Measurements from ENCODE around the gene ABCA1. TPM values are rescaled to one million over a fixed set of nuclear protein-coding genes. Genes with fewer than 3 reads are reported as not detected.

ABCA1 gene
- total and polyA plus RNA-seq, 2 of the 13 experiments (the other 11 are each of a cell fraction or from before 2014, with no cell fraction given) = 26.8 to 63.8 TPM

DNA sequence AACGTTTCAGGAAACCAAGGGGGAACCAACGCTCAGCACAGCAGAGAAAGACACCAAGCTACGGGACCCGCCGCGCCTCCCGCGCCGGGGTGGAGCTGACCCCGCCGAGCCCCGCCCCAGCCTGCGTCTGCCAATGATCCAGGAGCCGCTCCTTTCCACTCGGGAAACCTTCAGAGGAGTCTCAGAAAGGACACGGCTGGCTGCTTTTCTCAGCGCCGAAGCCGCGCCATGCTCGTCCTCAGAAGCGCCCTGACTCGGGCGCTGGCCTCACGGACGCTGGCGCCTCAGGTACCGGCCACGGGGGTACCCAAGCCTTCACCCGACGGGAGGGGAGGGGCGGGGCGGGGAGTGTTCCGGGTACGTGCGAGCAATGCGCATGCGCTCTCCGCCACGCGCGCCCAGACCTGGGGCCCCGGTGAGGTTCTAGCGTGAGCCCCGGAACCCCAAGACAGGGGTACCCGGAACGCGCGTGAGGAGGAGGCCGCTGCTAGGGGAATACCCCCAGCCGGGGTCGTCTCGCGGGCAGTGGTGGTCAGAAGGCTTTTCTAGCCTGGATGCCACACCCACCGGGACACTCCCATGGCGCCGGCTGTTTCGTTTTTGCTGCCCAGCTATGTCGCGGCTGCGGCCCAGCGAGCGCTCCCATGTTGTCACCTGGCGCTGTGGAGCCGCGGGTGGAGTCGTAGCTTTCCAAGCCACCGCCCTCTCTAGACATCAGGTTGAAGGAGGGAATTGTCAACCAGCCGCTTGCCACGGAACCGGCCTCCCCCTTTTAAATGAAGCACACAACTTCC, 180.2 kb downstream of the ABCA1 start, which contains the start of gene NIPSNAP3A (continued):
- TF ChIP-seq ATM (IDR thresholded peaks at IDR 0.05; ENCODE audit: borderline replicate concordance) (no peak), RELA (CRISPR knock-in tag; IDR thresholded peaks at IDR 0.05) (no peak), SPEN (CRISPR knock-in tag; IDR thresholded peaks at IDR 0.05; ENCODE audit: low read depth) (no peak; the same call in 1 of the 2 replicates), ZNF83 (CRISPR knock-in tag; IDR thresholded peaks at IDR 0.05; ENCODE audit: borderline replicate concordance) (no peak), ZFP62 (CRISPR knock-in tag; IDR thresholded peaks at IDR 0.05) (no peak), TCF7L2 (IDR thresholded peaks at IDR 0.05; ENCODE audit: low read depth, low read length) (no peak), ZFP82 (CRISPR knock-in tag; IDR thresholded peaks at IDR 0.05; ENCODE audit: borderline replicate concordance) (no peak), MXI1 (IDR thresholded peaks at IDR 0.05; ENCODE audit: borderline replicate concordance, low read depth, low read length) (0 out of 3 replicates have a peak, but pooled peaks have one; percentile 38), TBP (CRISPR knock-in tag; IDR thresholded peaks at IDR 0.05) (no peak), FOXA1 (IDR thresholded peaks at IDR 0.05) (no peak), FOXA1 (CRISPR knock-in tag; IDR thresholded peaks at IDR 0.05) (no peak), SOX6 (IDR thresholded peaks at IDR 0.05) (no peak), SOX6 (CRISPR knock-in tag; IDR thresholded peaks at IDR 0.05) (no peak; the same call in 1 of the 2 replicates), ZNF234 (CRISPR knock-in tag; conservative IDR thresholded peaks at IDR 0.05) (no peak), ZNF557 (CRISPR knock-in tag; IDR thresholded peaks at IDR 0.05) (no peak), ZNF260 (CRISPR knock-in tag; IDR thresholded peaks at IDR 0.05; ENCODE audit: borderline replicate concordance, low read depth) (no peak), RBFOX2 (IDR thresholded peaks at IDR 0.05; ENCODE audit: low read depth, low read length) (peak; percentile 83), ZNF772 (CRISPR knock-in tag; IDR thresholded peaks at IDR 0.05) (no peak)
- TF ChIP-seq, protein P1, sequence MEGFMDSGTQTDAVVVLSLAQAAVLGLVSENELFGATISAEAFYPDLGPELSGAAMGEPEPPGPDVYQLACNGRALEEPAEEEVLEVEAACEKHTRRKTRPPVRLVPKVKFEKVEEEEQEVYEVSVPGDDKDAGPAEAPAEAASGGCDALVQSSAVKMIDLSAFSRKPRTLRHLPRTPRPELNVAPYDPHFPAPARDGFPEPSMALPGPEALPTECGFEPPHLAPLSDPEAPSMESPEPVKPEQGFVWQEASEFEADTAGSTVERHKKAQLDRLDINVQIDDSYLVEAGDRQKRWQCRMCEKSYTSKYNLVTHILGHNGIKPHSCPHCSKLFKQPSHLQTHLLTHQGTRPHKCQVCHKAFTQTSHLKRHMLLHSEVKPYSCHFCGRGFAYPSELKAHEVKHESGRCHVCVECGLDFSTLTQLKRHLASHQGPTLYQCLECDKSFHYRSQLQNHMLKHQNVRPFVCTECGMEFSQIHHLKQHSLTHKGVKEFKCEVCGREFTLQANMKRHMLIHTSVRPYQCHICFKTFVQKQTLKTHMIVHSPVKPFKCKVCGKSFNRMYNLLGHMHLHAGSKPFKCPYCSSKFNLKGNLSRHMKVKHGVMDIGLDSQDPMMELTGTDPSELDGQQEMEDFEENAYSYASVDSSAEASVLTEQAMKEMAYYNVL (CRISPR knock-in tag; IDR thresholded peaks at IDR 0.05; ENCODE audit: borderline replicate concordance) = peak; percentile 20; the same call in 1 of the 2 replicates
- TF ChIP-seq, protein P2, sequence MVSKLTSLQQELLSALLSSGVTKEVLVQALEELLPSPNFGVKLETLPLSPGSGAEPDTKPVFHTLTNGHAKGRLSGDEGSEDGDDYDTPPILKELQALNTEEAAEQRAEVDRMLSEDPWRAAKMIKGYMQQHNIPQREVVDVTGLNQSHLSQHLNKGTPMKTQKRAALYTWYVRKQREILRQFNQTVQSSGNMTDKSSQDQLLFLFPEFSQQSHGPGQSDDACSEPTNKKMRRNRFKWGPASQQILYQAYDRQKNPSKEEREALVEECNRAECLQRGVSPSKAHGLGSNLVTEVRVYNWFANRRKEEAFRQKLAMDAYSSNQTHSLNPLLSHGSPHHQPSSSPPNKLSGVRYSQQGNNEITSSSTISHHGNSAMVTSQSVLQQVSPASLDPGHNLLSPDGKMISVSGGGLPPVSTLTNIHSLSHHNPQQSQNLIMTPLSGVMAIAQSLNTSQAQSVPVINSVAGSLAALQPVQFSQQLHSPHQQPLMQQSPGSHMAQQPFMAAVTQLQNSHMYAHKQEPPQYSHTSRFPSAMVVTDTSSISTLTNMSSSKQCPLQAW (CRISPR knock-in tag; IDR thresholded peaks at IDR 0.05) = peak; percentile 37; the same call in 1 of the 2 replicates
- TF ChIP-seq, protein P3, sequence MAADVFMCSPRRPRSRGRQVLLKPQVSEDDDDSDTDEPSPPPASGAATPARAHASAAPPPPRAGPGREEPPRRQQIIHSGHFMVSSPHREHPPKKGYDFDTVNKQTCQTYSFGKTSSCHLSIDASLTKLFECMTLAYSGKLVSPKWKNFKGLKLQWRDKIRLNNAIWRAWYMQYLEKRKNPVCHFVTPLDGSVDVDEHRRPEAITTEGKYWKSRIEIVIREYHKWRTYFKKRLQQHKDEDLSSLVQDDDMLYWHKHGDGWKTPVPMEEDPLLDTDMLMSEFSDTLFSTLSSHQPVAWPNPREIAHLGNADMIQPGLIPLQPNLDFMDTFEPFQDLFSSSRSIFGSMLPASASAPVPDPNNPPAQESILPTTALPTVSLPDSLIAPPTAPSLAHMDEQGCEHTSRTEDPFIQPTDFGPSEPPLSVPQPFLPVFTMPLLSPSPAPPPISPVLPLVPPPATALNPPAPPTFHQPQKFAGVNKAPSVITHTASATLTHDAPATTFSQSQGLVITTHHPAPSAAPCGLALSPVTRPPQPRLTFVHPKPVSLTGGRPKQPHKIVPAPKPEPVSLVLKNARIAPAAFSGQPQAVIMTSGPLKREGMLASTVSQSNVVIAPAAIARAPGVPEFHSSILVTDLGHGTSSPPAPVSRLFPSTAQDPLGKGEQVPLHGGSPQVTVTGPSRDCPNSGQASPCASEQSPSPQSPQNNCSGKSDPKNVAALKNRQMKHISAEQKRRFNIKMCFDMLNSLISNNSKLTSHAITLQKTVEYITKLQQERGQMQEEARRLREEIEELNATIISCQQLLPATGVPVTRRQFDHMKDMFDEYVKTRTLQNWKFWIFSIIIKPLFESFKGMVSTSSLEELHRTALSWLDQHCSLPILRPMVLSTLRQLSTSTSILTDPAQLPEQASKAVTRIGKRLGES (CRISPR knock-in tag; IDR thresholded peaks at IDR 0.05; ENCODE audit: borderline replicate concordance) = no peak
- TF ChIP-seq, protein P4, sequence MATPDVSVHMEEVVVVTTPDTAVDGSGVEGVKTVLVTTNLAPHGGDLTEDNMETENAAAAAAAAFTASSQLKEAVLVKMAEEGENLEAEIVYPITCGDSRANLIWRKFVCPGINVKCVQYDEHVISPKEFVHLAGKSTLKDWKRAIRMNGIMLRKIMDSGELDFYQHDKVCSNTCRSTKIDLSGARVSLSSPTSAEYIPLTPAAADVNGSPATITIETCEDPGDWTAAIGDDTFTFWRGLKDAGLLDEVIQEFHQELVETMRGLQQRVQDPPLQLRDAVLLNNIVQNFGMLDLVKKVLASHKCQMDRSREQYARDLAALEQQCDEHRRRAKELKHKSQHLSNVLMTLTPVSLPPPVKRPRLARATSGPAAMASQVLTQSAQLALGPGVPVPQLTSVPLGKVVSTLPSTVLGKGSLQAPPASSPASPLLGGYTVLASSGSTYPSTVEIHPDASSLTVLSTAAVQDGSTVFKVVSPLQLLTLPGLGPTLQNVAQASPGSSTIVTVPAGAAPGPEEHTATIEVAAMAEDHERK (CRISPR knock-in tag; IDR thresholded peaks at IDR 0.05; ENCODE audit: low read depth) = no peak
